ENCODE measurements around the gene PLSCR4. TPM values are rescaled to one million over a fixed set of nuclear protein-coding genes. Genes with fewer than 3 reads are reported as not detected.
"Not testable (repeated sequence)": the region's sequence is repeated elsewhere in the genome, so short reads cannot be mapped to it uniquely, and the experiment has no call there.

PLSCR4 gene, protein sequence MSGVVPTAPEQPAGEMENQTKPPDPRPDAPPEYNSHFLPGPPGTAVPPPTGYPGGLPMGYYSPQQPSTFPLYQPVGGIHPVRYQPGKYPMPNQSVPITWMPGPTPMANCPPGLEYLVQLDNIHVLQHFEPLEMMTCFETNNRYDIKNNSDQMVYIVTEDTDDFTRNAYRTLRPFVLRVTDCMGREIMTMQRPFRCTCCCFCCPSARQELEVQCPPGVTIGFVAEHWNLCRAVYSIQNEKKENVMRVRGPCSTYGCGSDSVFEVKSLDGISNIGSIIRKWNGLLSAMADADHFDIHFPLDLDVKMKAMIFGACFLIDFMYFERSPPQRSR
- not detected for polyA plus RNA-seq (ENCODE audit: low read depth in 6 of 6)

DNA sequence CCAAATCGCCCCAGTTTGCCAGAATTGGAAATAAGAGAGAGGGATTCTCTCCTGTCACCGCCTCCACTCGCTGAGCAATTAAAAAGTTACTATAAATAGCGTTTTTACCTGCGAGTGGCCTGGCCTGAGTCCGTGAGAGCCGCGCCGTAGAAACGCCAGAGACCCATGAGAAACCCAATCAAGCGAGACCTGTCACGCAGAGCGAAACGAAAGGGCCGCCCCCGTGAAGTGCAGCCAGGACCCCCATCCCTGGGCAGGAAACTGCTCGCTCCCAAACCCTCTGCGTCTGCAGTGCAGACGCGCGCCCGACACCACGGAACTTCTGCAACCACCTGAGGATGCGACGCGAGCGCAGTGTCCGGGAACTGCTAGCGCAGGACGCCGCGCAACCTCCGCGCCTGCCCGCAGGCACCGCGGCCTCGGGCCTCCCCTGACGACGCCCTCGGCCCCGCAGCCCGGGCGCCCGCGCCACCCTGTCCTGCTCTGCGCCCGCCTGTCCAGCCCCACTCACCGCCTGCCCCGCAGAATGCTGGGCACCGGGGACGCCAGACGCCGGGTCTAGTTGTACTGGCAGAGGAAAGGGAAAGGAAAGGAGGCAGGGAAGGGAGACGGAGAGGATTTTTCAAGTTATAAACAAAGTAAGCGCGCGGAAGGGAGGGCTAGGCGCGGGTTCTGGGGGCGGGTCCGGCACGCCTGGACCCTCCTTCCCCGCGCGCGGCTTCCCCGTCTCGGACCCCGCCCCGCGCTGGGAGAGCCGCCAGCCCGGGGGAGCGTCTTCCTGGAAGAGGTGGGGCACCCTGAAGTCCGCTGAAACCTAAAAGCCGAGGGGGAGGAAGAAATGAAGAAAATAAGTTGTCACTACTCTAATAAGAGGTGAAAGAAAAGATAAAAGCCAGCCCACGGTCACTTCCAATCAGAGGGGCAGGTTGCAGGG, at the start of gene PLSCR4:
Gene PLSCR4 (minus strand): TSS at position 657 of the 934 bp plus-strand sequence. CDS start 29,034 bp downstream, outside the sequence.
- DNase-seq (no peak), ATAC-seq (ENCODE audit: low read depth in 2 of 2) (peak; percentile 27 to 46)
- Mint-ChIP-seq H3K4me3 (peak within 1 kb of the TSS; percentile 60 to 89 (median 78)), H3K36me3 (peaks cover 0 to 4% of the 10 kb centered on the region in 2 donors), H3K27ac (no peak within 1 kb of the TSS), H3K27me3 (peaks cover 32 to 44% (median 36%) of the 10 kb centered on the region in 3 donors), H3K9me3 (peaks cover 0 to 25% (median 2%) of the 10 kb centered on the region in 7 donors), H3K4me1 (peaks cover 7 to 11% (median 9%) of the 10 kb centered on the region in 3 donors)

DNA sequence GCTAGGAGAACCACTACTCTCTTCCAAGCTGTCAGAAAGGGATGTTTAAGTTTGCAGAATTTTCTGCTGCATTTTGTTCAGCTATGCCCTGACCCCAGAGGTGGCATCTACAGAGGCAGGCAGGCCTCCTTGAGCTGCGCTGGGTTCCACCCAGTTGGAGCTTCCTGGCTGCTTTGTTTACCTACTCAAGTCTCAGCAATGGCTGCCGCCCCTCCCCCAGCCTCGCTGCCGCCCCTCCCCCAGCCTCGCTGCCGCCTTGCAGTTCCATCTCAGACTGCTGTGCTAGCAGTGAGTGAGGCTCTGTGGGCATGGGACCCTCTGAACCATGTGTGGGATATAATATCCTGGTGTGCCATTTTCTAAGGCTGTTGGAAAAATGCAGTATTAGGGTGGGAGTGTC, 42.5 kb upstream of the PLSCR4 start:
- H3K27ac Mint-ChIP-seq; DNase-seq; H3K4me3 Mint-ChIP-seq; H3K4me1 Mint-ChIP-seq; ATAC-seq (ENCODE audit: low read depth in 2 of 2); H3K27me3 Mint-ChIP-seq; H3K36me3 Mint-ChIP-seq: not testable (repeated sequence)
- H3K9me3 Mint-ChIP-seq, result peaks cover 1 to 12% (median 4%) of the 10 kb centered on the region in 7 donors

DNA sequence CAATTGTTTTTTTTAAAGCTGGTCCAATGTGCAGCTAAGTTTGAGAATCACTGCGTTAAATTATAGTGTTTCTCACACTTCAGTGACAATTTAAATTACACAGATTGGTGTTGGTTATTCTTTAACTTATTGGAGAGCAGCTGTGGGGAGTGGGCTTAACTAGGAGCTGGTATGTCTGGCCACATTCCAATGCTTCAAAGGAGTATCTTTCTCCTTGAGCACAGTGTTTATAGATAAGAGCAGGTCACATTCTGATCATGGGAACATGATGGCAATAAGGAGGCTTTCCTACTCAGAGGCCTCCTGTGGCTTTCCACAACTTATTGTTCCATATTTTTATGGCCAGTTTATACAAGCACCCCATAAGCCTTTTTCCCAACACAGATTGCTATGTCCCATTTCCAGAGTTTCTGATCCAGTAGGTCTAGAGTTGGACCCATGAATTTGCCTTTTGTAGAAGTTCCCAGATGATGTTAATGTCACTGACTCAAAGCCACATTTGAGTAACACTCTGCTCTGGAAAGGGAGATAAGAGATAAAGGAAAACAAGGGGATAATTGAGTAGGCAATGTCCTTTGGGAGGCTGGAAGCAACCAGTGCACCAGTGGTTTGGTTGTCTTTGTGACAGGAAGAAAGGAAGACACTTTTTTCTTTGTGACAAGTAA, 33.0 kb upstream of the PLSCR4 start:
- H3K36me3 Mint-ChIP-seq, result no peaks in the 10 kb centered on the region
- H3K27ac Mint-ChIP-seq, result no peak overlapping the region
- H3K9me3 Mint-ChIP-seq, result peaks cover 0 to 10% (median 2%) of the 10 kb centered on the region in 7 donors
- no peak for ATAC-seq (ENCODE audit: low read depth in 2 of 2)
- H3K4me3 Mint-ChIP-seq, result no peak overlapping the region
- no peaks in the 10 kb centered on the region for H3K4me1 Mint-ChIP-seq
- no peak for DNase-seq
- no peaks in the 10 kb centered on the region for H3K27me3 Mint-ChIP-seq

DNA sequence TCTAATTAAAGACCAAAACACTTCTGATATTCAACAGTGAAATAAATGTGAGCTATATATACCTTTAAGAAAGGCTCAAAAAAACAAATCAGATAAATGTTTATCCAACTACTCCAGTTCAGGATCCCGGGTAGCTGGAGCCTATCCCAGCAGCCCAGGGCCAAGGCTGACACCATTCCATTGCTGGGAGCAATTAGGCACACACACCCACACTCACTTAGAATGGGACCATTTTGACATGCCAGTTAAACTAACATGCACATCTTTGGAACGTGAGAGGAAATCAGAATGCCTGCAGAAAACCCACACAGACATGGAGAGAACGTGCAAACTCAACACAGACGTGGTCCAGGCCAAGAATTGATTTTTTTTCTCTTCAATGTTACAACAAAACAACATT, 30.0 kb upstream of the PLSCR4 start:
- H3K4me1 Mint-ChIP-seq, result no peaks in the 10 kb centered on the region
- ATAC-seq (ENCODE audit: low read depth in 2 of 2) (no peak), DNase-seq (no peak)
- no peaks in the 10 kb centered on the region for H3K36me3 Mint-ChIP-seq
- H3K4me3 Mint-ChIP-seq, result no peak overlapping the region
- H3K9me3 Mint-ChIP-seq, result no peaks in the 10 kb centered on the region
- no peak overlapping the region for H3K27ac Mint-ChIP-seq
- H3K27me3 Mint-ChIP-seq, result peaks cover 0 to 5% (median 0%) of the 10 kb centered on the region in 3 donors

DNA sequence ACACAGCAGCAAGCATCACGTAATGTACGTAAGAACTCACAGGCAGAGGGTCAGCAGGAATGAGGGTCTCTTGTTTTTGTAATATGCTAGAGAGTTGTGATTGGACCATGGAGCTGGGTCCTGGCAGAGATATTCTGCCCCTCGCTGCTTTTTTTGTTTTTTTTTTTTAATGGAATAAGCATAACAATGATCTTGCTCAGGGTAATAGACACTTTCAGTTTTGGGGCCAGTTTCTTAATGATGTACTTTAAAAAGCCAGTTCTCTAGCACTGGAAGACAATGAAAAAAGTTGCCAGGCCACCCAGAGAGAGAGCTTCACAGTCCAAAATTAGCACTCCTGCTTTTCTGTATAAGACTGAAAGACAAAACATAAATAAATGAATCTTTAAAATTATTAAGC, 29.0 kb upstream of the PLSCR4 start:
- DNase-seq, result no peak
- Mint-ChIP-seq H3K4me1 (no peaks in the 10 kb centered on the region), H3K27me3 (peaks cover 0 to 5% (median 0%) of the 10 kb centered on the region in 3 donors), H3K4me3 (no peak overlapping the region), H3K36me3 (no peaks in the 10 kb centered on the region), H3K27ac (no peak overlapping the region), H3K9me3 (no peaks in the 10 kb centered on the region)
- ATAC-seq (ENCODE audit: low read depth in 2 of 2), result no peak

DNA sequence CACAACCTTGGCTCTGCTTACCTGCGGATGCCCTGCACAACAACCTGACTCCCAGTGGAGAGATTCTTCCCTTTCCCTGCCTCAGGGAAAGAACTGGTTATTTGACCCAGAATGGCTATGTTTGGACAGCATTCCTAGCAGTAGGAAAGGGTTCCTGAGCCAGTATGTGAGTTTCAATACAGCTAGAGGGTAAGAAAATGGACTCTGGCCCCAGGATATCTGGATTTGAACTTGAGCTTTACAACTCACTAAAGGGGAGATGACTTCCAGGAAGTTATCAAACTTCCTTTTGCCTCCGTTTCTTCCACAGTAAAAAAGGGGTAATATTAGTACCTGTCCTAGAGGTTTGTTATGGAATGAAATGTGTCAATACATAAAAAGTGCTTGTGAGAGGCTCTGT, 28.1 kb upstream of the PLSCR4 start:
- no peak overlapping the region for H3K27ac Mint-ChIP-seq
- H3K9me3 Mint-ChIP-seq, result no peaks in the 10 kb centered on the region
- DNase-seq (no peak), ATAC-seq (ENCODE audit: low read depth in 2 of 2) (no peak)
- no peaks in the 10 kb centered on the region for H3K4me1 Mint-ChIP-seq
- no peak overlapping the region for H3K4me3 Mint-ChIP-seq
- no peaks in the 10 kb centered on the region for H3K36me3 Mint-ChIP-seq
- peaks cover 0 to 5% (median 0%) of the 10 kb centered on the region in 3 donors for H3K27me3 Mint-ChIP-seq

DNA sequence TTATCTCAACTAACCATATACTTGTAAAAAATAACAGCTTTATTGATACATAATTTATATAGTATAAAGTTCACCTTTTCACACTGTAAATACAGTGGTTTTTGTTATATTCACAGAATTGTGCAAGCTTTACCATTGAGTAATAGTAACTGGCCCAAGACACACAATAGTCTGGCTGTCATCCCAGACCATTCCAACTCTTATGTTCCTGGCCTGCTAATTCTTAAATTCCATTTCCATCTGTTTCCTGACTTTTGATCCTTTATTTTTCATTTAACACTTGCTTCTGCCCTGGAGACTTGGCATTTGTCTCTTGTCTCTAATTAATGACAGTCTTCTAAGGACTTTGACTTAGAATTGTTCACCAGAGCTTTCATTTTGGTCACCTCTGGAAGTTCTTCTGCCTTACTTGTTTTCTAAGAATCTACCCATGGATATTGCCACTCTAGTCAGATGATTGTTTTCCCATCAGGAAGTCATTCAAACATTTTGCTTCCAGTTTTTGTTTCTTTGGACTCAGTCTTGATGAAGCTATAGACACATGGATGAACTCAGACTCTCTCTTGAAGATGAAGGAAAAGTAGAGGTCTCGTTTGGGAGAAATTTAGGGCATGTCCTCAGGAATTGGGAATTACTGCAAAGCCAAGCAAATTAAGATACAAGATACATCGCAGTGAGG, 27.2 kb upstream of the PLSCR4 start:
- Mint-ChIP-seq H3K4me3 (no peak overlapping the region), H3K4me1 (no peaks in the 10 kb centered on the region), H3K27ac (no peak overlapping the region), H3K9me3 (no peaks in the 10 kb centered on the region), H3K36me3 (no peaks in the 10 kb centered on the region), H3K27me3 (peaks cover 0 to 5% (median 0%) of the 10 kb centered on the region in 3 donors)
- ATAC-seq (ENCODE audit: low read depth in 2 of 2) (no peak), DNase-seq (no peak)

DNA sequence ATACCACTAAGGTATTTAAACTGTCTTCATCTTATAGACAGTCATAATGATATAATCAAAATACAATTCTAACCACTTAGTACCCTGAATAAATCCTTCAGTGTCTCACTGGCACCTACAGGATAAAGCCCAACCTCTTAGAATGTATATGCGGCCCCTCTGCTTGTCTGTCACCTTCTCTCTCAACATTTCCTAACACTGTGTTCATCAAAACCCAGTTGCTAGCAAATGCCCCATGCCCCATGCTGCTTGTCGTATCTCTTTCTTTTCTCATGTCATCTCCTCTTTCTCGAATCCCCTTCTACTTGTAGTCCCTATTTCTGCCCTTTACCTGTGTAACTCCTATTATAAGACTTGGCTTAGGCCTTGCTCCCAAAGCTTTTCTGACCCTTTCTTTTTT, 24.6 kb upstream of the PLSCR4 start:
- Mint-ChIP-seq H3K36me3 (no peaks in the 10 kb centered on the region), H3K9me3 (peaks cover 0 to 2% (median 0%) of the 10 kb centered on the region in 7 donors), H3K27ac (no peak overlapping the region), H3K4me3 (no peak overlapping the region), H3K4me1 (no peaks in the 10 kb centered on the region), H3K27me3 (peaks cover 0 to 8% (median 0%) of the 10 kb centered on the region in 3 donors)
- ATAC-seq (ENCODE audit: low read depth in 2 of 2) (no peak), DNase-seq (no peak)

DNA sequence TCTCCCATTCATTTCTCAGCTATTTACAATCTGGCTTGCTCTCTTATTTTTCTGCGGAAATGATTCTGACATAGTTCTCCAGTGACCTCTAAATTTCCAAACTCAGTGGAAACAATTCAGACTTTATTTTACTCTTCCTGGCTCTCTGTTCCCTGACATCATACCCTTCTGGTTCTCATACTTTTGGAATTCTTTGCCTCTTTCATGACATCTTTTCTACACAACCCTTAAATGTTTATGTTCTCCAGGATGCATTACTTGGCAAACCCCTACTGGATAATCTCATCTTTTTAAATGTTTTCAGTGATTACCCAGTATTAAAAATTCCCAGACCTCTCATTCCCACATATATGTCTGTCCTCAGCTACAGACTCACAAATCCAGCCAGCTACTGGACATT, 23.9 kb upstream of the PLSCR4 start:
- no peak for DNase-seq
- H3K27me3 Mint-ChIP-seq, result peaks cover 0 to 10% (median 0%) of the 10 kb centered on the region in 3 donors
- H3K9me3 Mint-ChIP-seq, result peaks cover 0 to 2% (median 0%) of the 10 kb centered on the region in 7 donors
- no peaks in the 10 kb centered on the region for H3K36me3 Mint-ChIP-seq
- no peaks in the 10 kb centered on the region for H3K4me1 Mint-ChIP-seq
- H3K27ac Mint-ChIP-seq, result no peak overlapping the region
- no peak for ATAC-seq (ENCODE audit: low read depth in 2 of 2)
- no peak overlapping the region for H3K4me3 Mint-ChIP-seq

DNA sequence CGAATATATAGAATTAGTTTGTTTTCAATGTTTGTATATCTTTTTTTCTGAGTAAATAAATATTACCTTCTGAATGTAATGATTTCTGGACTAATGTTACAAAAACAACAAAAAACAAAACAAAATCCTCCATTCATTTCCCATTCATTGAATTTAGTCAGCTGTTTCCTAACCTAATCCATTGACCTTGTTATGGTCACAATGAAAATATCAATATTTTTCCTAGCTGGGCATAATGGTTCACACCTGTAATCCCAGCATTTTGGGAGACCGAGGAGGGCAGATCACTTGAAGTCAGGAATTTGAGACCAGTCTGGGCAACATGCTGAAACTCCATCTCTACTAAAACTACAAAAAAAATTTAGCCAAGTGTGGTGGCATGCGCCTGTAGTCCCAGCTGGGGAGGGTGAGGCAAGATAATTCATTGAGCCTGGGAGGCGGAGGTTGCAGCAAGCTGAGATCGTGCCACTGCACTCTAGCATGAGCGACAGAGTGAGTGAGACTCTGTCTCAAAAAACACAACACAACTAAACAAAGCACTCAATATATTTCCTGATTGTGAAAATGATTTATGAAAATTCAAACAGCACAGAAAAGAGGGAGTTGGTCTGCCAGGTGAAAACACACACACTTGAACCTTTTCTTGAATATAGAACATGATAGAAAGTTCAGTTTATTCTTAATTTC, 23.0 kb upstream of the PLSCR4 start:
- Mint-ChIP-seq H3K9me3 (peaks cover 0 to 2% (median 0%) of the 10 kb centered on the region in 7 donors), H3K36me3 (no peaks in the 10 kb centered on the region), H3K4me3 (no peak overlapping the region), H3K4me1 (no peaks in the 10 kb centered on the region), H3K27me3 (peaks cover 0 to 10% (median 0%) of the 10 kb centered on the region in 3 donors), H3K27ac (no peak overlapping the region)
- DNase-seq (no peak), ATAC-seq (ENCODE audit: low read depth in 2 of 2) (no peak)

DNA sequence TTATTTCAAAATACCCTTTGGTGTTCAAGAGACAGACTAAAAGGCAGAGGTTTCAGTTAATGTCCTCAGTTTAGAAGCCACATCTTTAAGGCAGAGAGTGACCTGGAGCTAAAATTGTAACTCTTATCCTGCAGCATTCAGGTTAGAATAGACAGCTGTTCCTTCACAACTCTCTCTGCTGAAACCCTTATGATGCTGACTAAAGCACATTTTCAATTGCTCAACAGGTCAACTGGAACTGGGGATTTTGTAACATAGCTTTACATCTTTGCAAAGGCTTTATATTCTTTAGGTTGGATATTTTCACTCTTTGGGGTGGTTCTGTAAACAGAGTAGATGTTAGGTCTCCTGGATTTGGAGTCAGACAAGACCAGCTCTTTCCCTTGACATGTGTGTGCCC, 20.3 kb upstream of the PLSCR4 start:
- H3K36me3 Mint-ChIP-seq, result no peaks in the 10 kb centered on the region
- no peak overlapping the region for H3K27ac Mint-ChIP-seq
- peaks cover 0 to 2% (median 0%) of the 10 kb centered on the region in 7 donors for H3K9me3 Mint-ChIP-seq
- H3K4me1 Mint-ChIP-seq, result no peaks in the 10 kb centered on the region
- no peak overlapping the region for H3K4me3 Mint-ChIP-seq
- DNase-seq, result no peak
- peaks cover 0 to 5% (median 0%) of the 10 kb centered on the region in 3 donors for H3K27me3 Mint-ChIP-seq
- ATAC-seq (ENCODE audit: low read depth in 2 of 2), result no peak

DNA sequence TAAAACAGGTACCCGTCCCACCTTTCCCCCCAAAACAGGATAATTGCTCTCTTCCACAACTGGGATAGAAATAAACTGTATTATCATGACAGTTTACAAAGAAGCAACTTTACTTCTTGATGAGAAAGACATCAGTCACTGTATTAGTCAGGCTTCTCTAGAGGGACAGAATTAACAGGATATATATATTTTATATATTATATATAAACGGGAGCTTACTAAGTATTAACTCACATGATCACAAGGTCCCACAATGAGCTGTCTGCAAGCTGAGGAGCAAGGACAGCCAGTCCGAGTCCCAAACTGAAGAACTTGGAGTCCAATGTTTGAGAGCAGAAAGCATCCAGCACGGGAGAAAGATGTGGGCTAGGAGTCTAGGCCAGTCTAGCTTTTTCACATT, 18.4 kb upstream of the PLSCR4 start:
- H3K27ac Mint-ChIP-seq, result no peak overlapping the region
- DNase-seq (no peak), ATAC-seq (ENCODE audit: low read depth in 2 of 2) (no peak)
- no peaks in the 10 kb centered on the region for H3K4me1 Mint-ChIP-seq
- H3K27me3 Mint-ChIP-seq, result peaks cover 0 to 5% (median 0%) of the 10 kb centered on the region in 3 donors
- no peak overlapping the region for H3K4me3 Mint-ChIP-seq
- peaks cover 0 to 2% (median 0%) of the 10 kb centered on the region in 7 donors for H3K9me3 Mint-ChIP-seq
- H3K36me3 Mint-ChIP-seq, result no peaks in the 10 kb centered on the region
